HEK293T (cell line): Measurements from ENCODE around the gene PEMT.

Source experiments
- CTCF ChIA-PET: fragments of 350-600 bp; formaldehyde crosslinking; extraction: SDS; loops from one replicate; lab custom pipeline; 2021; ENCODE audit warnings: antibody characterized with exemption, inconsistent platforms; lab: Yijun Ruan, JAX
- POLR2A ChIA-PET: fragments of 350-600 bp; formaldehyde crosslinking; extraction: SDS; loops from one replicate; lab custom pipeline; 2020; ENCODE audit warnings: antibody characterized with exemption, inconsistent platforms; lab: Yijun Ruan, JAX
- DNase-seq: peaks from one replicate; pipeline ENCODE4 v3.0.0; 2012; ENCODE audit warnings: mixed read lengths; ENCODE audit errors: extremely low spot score
- ARNT ChIP-seq: fragments of 450-650 bp; IDR thresholded peaks from 2 replicates; pipeline ENCODE4 v1.6.1; 2017; ENCODE audit warnings: mild to moderate bottlenecking
- BHLHE40 ChIP-seq: fragments of 450-650 bp; IDR thresholded peaks from 2 replicates; pipeline ENCODE4 v1.6.1; 2016; ENCODE audit warnings: mild to moderate bottlenecking, moderate library complexity, borderline replicate concordance
- CTBP1 ChIP-seq: fragments of 450-650 bp; IDR thresholded peaks from 2 replicates; pipeline ENCODE4 v1.6.1; 2016; ENCODE audit warnings: borderline replicate concordance
- ELF4 ChIP-seq: fragments of 450-650 bp; IDR thresholded peaks from 2 replicates; pipeline ENCODE4 v1.6.1; 2017; ENCODE audit warnings: antibody characterized with exemption
- FOXA1 ChIP-seq: fragments of 450-650 bp; IDR thresholded peaks from 2 replicates; pipeline ENCODE4 v1.6.1; 2016; ENCODE audit warnings: mild to moderate bottlenecking
- FOXK2 ChIP-seq: fragments of 450-650 bp; IDR thresholded peaks from 2 replicates; pipeline ENCODE4 v1.6.1; 2016; ENCODE audit warnings: mild to moderate bottlenecking
- FOXM1 ChIP-seq: fragments of 450-650 bp; IDR thresholded peaks from 2 replicates; pipeline ENCODE4 v1.6.1; 2017; ENCODE audit warnings: mild to moderate bottlenecking, borderline replicate concordance
- HDGF ChIP-seq: fragments of 450-650 bp; IDR thresholded peaks from 2 replicates; pipeline ENCODE4 v1.6.1; 2017; ENCODE audit warnings: antibody characterized with exemption, borderline replicate concordance
- L3MBTL2 ChIP-seq: fragments of 450-650 bp; conservative IDR thresholded peaks from 2 replicates; pipeline ENCODE4 v1.6.1; 2016; ENCODE audit warnings: mild to moderate bottlenecking
- LEF1 ChIP-seq: fragments of 450-650 bp; IDR thresholded peaks from 2 replicates; pipeline ENCODE4 v1.6.1; 2017; ENCODE audit warnings: mild to moderate bottlenecking, borderline replicate concordance
- NFRKB ChIP-seq: fragments of 450-650 bp; IDR thresholded peaks from 2 replicates; pipeline ENCODE4 v1.6.1; 2016; ENCODE audit warnings: mild to moderate bottlenecking, moderate library complexity
- PKNOX1 ChIP-seq: fragments of 450-650 bp; IDR thresholded peaks from 2 replicates; pipeline ENCODE4 v1.6.1; 2016
- SP1 ChIP-seq: fragments of 450-650 bp; IDR thresholded peaks from 2 replicates; pipeline ENCODE4 v1.6.1; 2017
- SUZ12 ChIP-seq: fragments of 450-650 bp; IDR thresholded peaks from 2 replicates; pipeline ENCODE4 v1.6.1; 2016; ENCODE audit warnings: mild to moderate bottlenecking
- TARDBP ChIP-seq: fragments of 450-650 bp; IDR thresholded peaks from 2 replicates; pipeline ENCODE4 v1.6.1; 2016
- ZNF384 ChIP-seq: fragments of 450-650 bp; IDR thresholded peaks from 2 replicates; pipeline ENCODE4 v1.6.1; 2016

The PEMT gene

GRCh38 chr17:17508646-17509591 lies 82.6 kb downstream of the PEMT start:
- CTCF ChIA-PET = interaction anchor here (2.3 kb wide), 1 partner anchor 60 kb away, joined by 8 read pairs; no protein-coding TSS in a partner anchor
- POLR2A ChIA-PET = interaction anchor here (1.0 kb wide), 1 partner anchor 15 kb away, joined by 3 read pairs; no protein-coding TSS in a partner anchor
- no peak for DNase-seq
- no peak for TF ChIP-seq FOXM1
- no peak for TF ChIP-seq ARNT
- TF ChIP-seq L3MBTL2 = no peak
- no peak for TF ChIP-seq CTBP1
- no peak for TF ChIP-seq FOXA1
- no peak for TF ChIP-seq FOXK2
- TF ChIP-seq BHLHE40 = no peak
- TF ChIP-seq LEF1 = no peak
- TF ChIP-seq ZNF384 = no peak
- no peak for TF ChIP-seq PKNOX1
- no peak for TF ChIP-seq ELF4
- no peak for TF ChIP-seq SP1

- ChIA-PET CTCF (interaction anchor here (0.9 kb wide), 1 partner anchor 9 kb away, joined by 3 read pairs; no protein-coding TSS in a partner anchor), POLR2A (no interaction called here)
- TF ChIP-seq TARDBP = no peak
- TF ChIP-seq BHLHE40 = no peak
- TF ChIP-seq ELF4 = no peak
- TF ChIP-seq PKNOX1 = no peak
- no peak for TF ChIP-seq FOXK2
- TF ChIP-seq L3MBTL2 = no peak
- TF ChIP-seq ZNF384 = no peak
- no peak for TF ChIP-seq FOXM1
- TF ChIP-seq NFRKB = no peak
- no peak for TF ChIP-seq FOXA1
- no peak for TF ChIP-seq SP1
- TF ChIP-seq HDGF = no peak
- no peak for TF ChIP-seq CTBP1
- no peak for TF ChIP-seq SUZ12
- no peak for TF ChIP-seq ARNT
- no peak for DNase-seq
These were observed 83.4 kb downstream of the PEMT start for GRCh38 chr17:17508019-17508535.

- TF ChIP-seq BHLHE40 (no peak), L3MBTL2 (no peak), NFRKB (no peak), FOXA1 (no peak), HDGF (no peak), TARDBP (no peak), SUZ12 (no peak), ELF4 (no peak), PKNOX1 (no peak), FOXK2 (no peak), LEF1 (no peak), SP1 (no peak), ZNF384 (no peak), FOXM1 (no peak), CTBP1 (no peak), ARNT (no peak)
- no peak for DNase-seq
- CTCF ChIA-PET = interaction anchor here (0.7 to 0.9 kb wide), 2 partner anchors 9 to 10 kb away, joined by 3 read pairs; no protein-coding TSS in a partner anchor
- POLR2A ChIA-PET = no interaction called here
These were observed 84.0 kb downstream of the PEMT start for GRCh38 chr17:17507465-17508011.

- no peak for TF ChIP-seq BHLHE40
- no peak for TF ChIP-seq FOXK2
- no peak for TF ChIP-seq TARDBP
- TF ChIP-seq NFRKB = no peak
- TF ChIP-seq LEF1 = no peak
- TF ChIP-seq ELF4 = no peak
- TF ChIP-seq L3MBTL2 = no peak
- no peak for TF ChIP-seq SP1
- no peak for TF ChIP-seq ZNF384
- no peak for TF ChIP-seq FOXM1
- no peak for TF ChIP-seq HDGF
- TF ChIP-seq PKNOX1 = no peak
- no peak for TF ChIP-seq ARNT
- no peak for TF ChIP-seq CTBP1
- no peak for TF ChIP-seq SUZ12
- no peak for TF ChIP-seq FOXA1
- POLR2A ChIA-PET = no interaction called here
- no peak for DNase-seq
- CTCF ChIA-PET = interaction anchor here (0.7 to 0.9 kb wide), 2 partner anchors 9 to 10 kb away, joined by 3 read pairs; no protein-coding TSS in a partner anchor
These were observed 84.5 kb downstream of the PEMT start for GRCh38 chr17:17506893-17507464.
